HG03469 (cell line): ENCODE measurements around the gene SLC44A5.
"Not testable (repeated sequence)": the region's sequence is repeated elsewhere in the genome, so short reads cannot be mapped to it uniquely, and the experiment has no call there.

Source experiments
- ATAC-seq: cut with Tn5 transposase; IDR thresholded peaks from one replicate; pipeline ENCODE4 v1.9.1; 2021; ENCODE audit warnings: mild to moderate bottlenecking, moderate library complexity, moderate number of reproducible peaks; ENCODE audit not compliant: unreplicated experiment

Gene SLC44A5

GRCh38 chr1:75305061-75305460, 305.9 kb downstream of the SLC44A5 start:
- ATAC-seq = no peak

- no peak for ATAC-seq
Observed at GRCh38 chr1:75293270-75293669, 317.6 kb downstream of the SLC44A5 start.

GRCh38 chr1:75292013-75292412, 318.9 kb downstream of the SLC44A5 start:
- no peak for ATAC-seq

GRCh38 chr1:75276385-75276784, 334.5 kb downstream of the SLC44A5 start:
- no peak for ATAC-seq

- no peak for ATAC-seq
Observed at GRCh38 chr1:75275631-75276030, 335.3 kb downstream of the SLC44A5 start.

GRCh38 chr1:75274920-75275506, 335.9 kb downstream of the SLC44A5 start:
- no peak for ATAC-seq

GRCh38 chr1:75273110-75273509, 337.8 kb downstream of the SLC44A5 start:
- no peak for ATAC-seq

GRCh38 chr1:75265792-75266191, 345.1 kb downstream of the SLC44A5 start:
- peak; percentile 75 for ATAC-seq

GRCh38 chr1:75264112-75264511, 346.8 kb downstream of the SLC44A5 start:
- ATAC-seq = no peak

GRCh38 chr1:75263616-75264015, 347.3 kb downstream of the SLC44A5 start:
- ATAC-seq = not testable (repeated sequence)

- not testable (repeated sequence) for ATAC-seq
Observed at GRCh38 chr1:75261946-75262345, 349.0 kb downstream of the SLC44A5 start.

GRCh38 chr1:75258351-75258750, 352.6 kb downstream of the SLC44A5 start:
- no peak for ATAC-seq

- no peak for ATAC-seq
Observed at GRCh38 chr1:75257424-75257823, 353.5 kb downstream of the SLC44A5 start.

GRCh38 chr1:75250114-75250513, 360.8 kb downstream of the SLC44A5 start:
- ATAC-seq = not testable (repeated sequence)

GRCh38 chr1:75245239-75245638, 365.7 kb downstream of the SLC44A5 start:
- ATAC-seq = no peak

- no peak for ATAC-seq
Observed at GRCh38 chr1:75243124-75243523, 367.8 kb downstream of the SLC44A5 start.

GRCh38 chr1:75237316-75237715, 373.6 kb downstream of the SLC44A5 start:
- no peak for ATAC-seq

- no peak for ATAC-seq
Observed at GRCh38 chr1:75234562-75234961, 376.4 kb downstream of the SLC44A5 start.

GRCh38 chr1:75233302-75233929, 377.5 kb downstream of the SLC44A5 start:
- peak; percentile 93 for ATAC-seq

GRCh38 chr1:75220072-75220471, 390.8 kb downstream of the SLC44A5 start:
- no peak for ATAC-seq

GRCh38 chr1:75214017-75214416, 396.9 kb downstream of the SLC44A5 start:
- ATAC-seq = no peak

- no peak for ATAC-seq
Observed at GRCh38 chr1:75211648-75212047, 399.3 kb downstream of the SLC44A5 start.

GRCh38 chr1:75208862-75209261, 402.1 kb downstream of the SLC44A5 start:
- ATAC-seq = no peak
